NB4 (cell line): ENCODE results near the gene EMP1.

Experiments used
- CTCF ChIP-seq: IDR thresholded peaks from one replicate; pipeline ENCODE4 v1.5.1; 2012; ENCODE audit warnings: low read depth, low read length
- MAX ChIP-seq: IDR thresholded peaks from 2 replicates; pipeline ENCODE4 v1.6.1; 2011; ENCODE audit warnings: low read depth, low read length
- MYC ChIP-seq: IDR thresholded peaks from 2 replicates; pipeline ENCODE4 v1.6.1; 2011; ENCODE audit warnings: low read depth, low read length
- POLR2A ChIP-seq: IDR thresholded peaks from 2 replicates; pipeline ENCODE4 v1.6.1; 2011; ENCODE audit warnings: mild to moderate bottlenecking; ENCODE audit not compliant: insufficient read length; ENCODE audit errors: extremely low read depth

- no peak for TF ChIP-seq CTCF
- TF ChIP-seq MAX, result no peak
- no peak for TF ChIP-seq POLR2A
- TF ChIP-seq MYC, result no peak
Measured at GRCh38 chr12:13257356-13257875, 60.9 kb downstream of the EMP1 start.
